Astrocyte of the spinal cord (primary cell): Measurements from ENCODE around the gene TMEFF2.
A peak's percentile ranks its signal among the peaks of the same experiment; 100 is the strongest.

Experiments
- DNase-seq: peaks from one replicate; pipeline ENCODE4 v3.0.0; 2011; ENCODE audit warnings: low read depth, low spot score
- H3K4me3 ChIP-seq: 2 replicates; pipeline ENCODE4 v1.5.1; 2011; ENCODE audit warnings: low read depth, mild to moderate bottlenecking, low read length, moderate library complexity
- CTCF ChIP-seq: IDR thresholded peaks from 2 replicates; pipeline ENCODE4 v1.5.1; 2012; ENCODE audit warnings: low read depth, mild to moderate bottlenecking, low read length, inconsistent platforms
- in situ Hi-C: cut with HindIII; loops from 2 replicates; pipeline ENCODE4 v1.10.0; 2017; ENCODE audit warnings: low sequenced_read_pairs

The TMEFF2 gene

GRCh38 chr2:191907545-191907944 lies 287.2 kb downstream of the TMEFF2 start:
- H3K4me3 ChIP-seq, result no peak overlapping the region
- in situ Hi-C loops, result no loop called here
- DNase-seq, result no peak
- TF ChIP-seq CTCF, result peak; percentile 8

GRCh38 chr2:191907091-191907490 lies 287.6 kb downstream of the TMEFF2 start:
- no peak for DNase-seq
- no peak overlapping the region for H3K4me3 ChIP-seq
- in situ Hi-C loops, result no loop called here
- TF ChIP-seq CTCF, result no peak

- TF ChIP-seq CTCF, result no peak
- in situ Hi-C loops, result no loop called here
- no peak for DNase-seq
- H3K4me3 ChIP-seq, result no peak overlapping the region
Observed at GRCh38 chr2:191905336-191905735, 289.4 kb downstream of the TMEFF2 start.

- DNase-seq, result no peak
- no peak overlapping the region for H3K4me3 ChIP-seq
- in situ Hi-C loops, result no loop called here
- TF ChIP-seq CTCF, result no peak
Observed at GRCh38 chr2:191901031-191901430, 293.7 kb downstream of the TMEFF2 start.

- in situ Hi-C loops, result no loop called here
Observed at GRCh38 chr2:191899410-191899809, 295.3 kb downstream of the TMEFF2 start.

More at GRCh38 chr2:191899410-191899809, 295.3 kb downstream of the TMEFF2 start:
- peak; percentile 84 for DNase-seq
- no peak for TF ChIP-seq CTCF
- H3K4me3 ChIP-seq, result no peak overlapping the region
